Natural killer cell (primary cell): ENCODE measurements around the gene FN3KRP. TPM values are rescaled to one million over a fixed set of nuclear protein-coding genes. Genes with fewer than 3 reads are reported as not detected.
A peak's percentile ranks its signal among the peaks of the same experiment; 100 is the strongest.

Experiments used
- ATAC-seq, 3 donors: fragments of 150-1000 bp in 2 of 3; fragments of 200-7000 bp in 1 of 3; cut with Tn5 transposase; 1 replicate in 1 of 3; 2 replicates in 2 of 3; pipeline ENCODE4 v1.10.0; 2021; ENCODE audit warnings: mild to moderate bottlenecking in 2 of 3, moderate library complexity in 2 of 3
- DNase-seq, 2 donors: peaks; one replicate each; pipeline versions ENCODE4 v3.0.0 to v3.0.0-alpha.2; 2013 to 2021; ENCODE audit warnings: mixed read lengths in 1 of 2
- H3K27ac ChIP-seq: one replicate; pipeline ENCODE4 v1.5.1; 2013; ENCODE audit warnings: mild to moderate bottlenecking, low read length
- H3K27me3 ChIP-seq: one replicate; pipeline ENCODE4 v1.6.1; 2013; ENCODE audit warnings: low read length; ENCODE audit not compliant: control insufficient read depth, insufficient read depth
- H3K36me3 ChIP-seq: one replicate; pipeline ENCODE4 v1.6.1; 2013; ENCODE audit warnings: low read length; ENCODE audit not compliant: control insufficient read depth, insufficient read depth
- H3K4me1 ChIP-seq: one replicate; pipeline ENCODE4 v1.6.1; 2013; ENCODE audit warnings: low read length; ENCODE audit not compliant: control insufficient read depth, insufficient read depth
- H3K4me3 ChIP-seq: one replicate; pipeline ENCODE4 v1.5.1; 2013; ENCODE audit warnings: low read length
- H3K9me3 ChIP-seq: one replicate; pipeline ENCODE4 v1.6.1; 2013; ENCODE audit warnings: low read length; ENCODE audit not compliant: control insufficient read depth, insufficient read depth
- H3K27ac Mint-ChIP-seq, 2 donors: one replicate each; pipeline ENCODE4 v1.8.0; 2022; ENCODE audit warnings: mild to moderate bottlenecking in 2 of 2, mixed read lengths in 2 of 2, moderate library complexity in 1 of 2
- H3K27me3 Mint-ChIP-seq, 2 donors: one replicate each; pipeline ENCODE4 v1.8.0; 2022; ENCODE audit warnings: low read depth in 2 of 2, mixed read lengths in 2 of 2
- H3K36me3 Mint-ChIP-seq: one replicate; pipeline ENCODE4 v1.8.0; 2022; ENCODE audit warnings: mixed read lengths
- H3K4me1 Mint-ChIP-seq, 2 donors: one replicate each; pipeline ENCODE4 v1.8.0; 2022; ENCODE audit warnings: mixed read lengths in 2 of 2
- H3K4me3 Mint-ChIP-seq: one replicate; pipeline ENCODE4 v1.8.0; 2022; ENCODE audit warnings: mild to moderate bottlenecking, moderate library complexity, mixed read lengths
- H3K9me3 Mint-ChIP-seq, 2 donors: one replicate each; pipeline ENCODE4 v1.8.0; 2022; ENCODE audit warnings: mixed read lengths in 2 of 2
- CTCF ChIP-seq: fragments of 200-600 bp; IDR thresholded peaks from one replicate; pipeline ENCODE4 v1.8.0; 2022; ENCODE audit warnings: antibody characterized with exemption
- WGBS: methylation state at CpG from one replicate; pipeline ENCODE4 v1.1.7; 2013; ENCODE audit warnings: missing lambda C conversion rate; ENCODE audit not compliant: insufficient coverage; 5-methylcytosine and 5-hydroxymethylcytosine counted together
- intact Hi-C: fragments of 100-400 bp; cut with micrococcal nuclease; formaldehyde crosslinking; loops from one replicate; pipeline ENCODE4 v1.14.2; 2022
- total RNA-seq, 4 donors: library from RNA; stranded (reverse); fragments of 120-200 nt in 1 of 4; gene quantifications; one replicate each; pipeline versions ENCODE4 v1.2.3 to v1.2.4, GENCODE V29; 2013 to 2022

Gene FN3KRP
- total RNA-seq, 3 donors from 2014 or later (not counting 1 experiment from before 2014, with no cell fraction given): 29.4 to 42.3 (median 32.0) TPM

- no peaks in the 10 kb centered on the region for H3K36me3 Mint-ChIP-seq
These were observed 38.1 kb upstream of the FN3KRP start for GRCh38 chr17:82678265-82678891.

GRCh38 chr17:82679586-82680465 is 36.7 kb upstream of the FN3KRP start:
- 96% methylated on average over 27 of the region's 28 CpGs for WGBS
- DNase-seq (no peak), ATAC-seq (no peak)
- Histone ChIP-seq H3K4me1 (no peaks in the 10 kb centered on the region), H3K4me3 (no peak overlapping the region), H3K27me3 (no peaks in the 10 kb centered on the region), H3K36me3 (no peaks in the 10 kb centered on the region), H3K9me3 (peaks cover 5% of the 10 kb centered on the region), H3K27ac (no peak overlapping the region)
- intact Hi-C loops: no loop called here
- H3K27ac Mint-ChIP-seq: no peak overlapping the region
- no peak for TF ChIP-seq CTCF
- peaks cover 0 to 5% of the 10 kb centered on the region in 2 donors for H3K9me3 Mint-ChIP-seq
- no peaks in the 10 kb centered on the region for H3K27me3 Mint-ChIP-seq
- H3K4me1 Mint-ChIP-seq: no peaks in the 10 kb centered on the region
- H3K36me3 Mint-ChIP-seq: no peaks in the 10 kb centered on the region
- H3K4me3 Mint-ChIP-seq: no peak overlapping the region

More at GRCh38 chr17:82678265-82678891, 38.1 kb upstream of the FN3KRP start:
- no peak overlapping the region for H3K27ac Mint-ChIP-seq
- Histone ChIP-seq H3K27me3 (no peaks in the 10 kb centered on the region), H3K4me3 (no peak overlapping the region), H3K4me1 (no peaks in the 10 kb centered on the region), H3K27ac (no peak overlapping the region), H3K36me3 (no peaks in the 10 kb centered on the region), H3K9me3 (peaks cover 5% of the 10 kb centered on the region)
- H3K4me3 Mint-ChIP-seq: no peak overlapping the region
- H3K9me3 Mint-ChIP-seq: peaks cover 0 to 5% of the 10 kb centered on the region in 2 donors
- TF ChIP-seq CTCF: no peak
- no peaks in the 10 kb centered on the region for H3K4me1 Mint-ChIP-seq
- no peaks in the 10 kb centered on the region for H3K27me3 Mint-ChIP-seq
- WGBS: 79% methylated on average over 13 of the region's 14 CpGs
- intact Hi-C loops: no loop called here
- DNase-seq (no peak), ATAC-seq (peak in 2 of 3 donors; percentile 18 to 30)

- Histone ChIP-seq H3K9me3 (peaks cover 5% of the 10 kb centered on the region), H3K4me3 (no peak overlapping the region), H3K36me3 (no peaks in the 10 kb centered on the region), H3K27ac (no peak overlapping the region), H3K4me1 (no peaks in the 10 kb centered on the region), H3K27me3 (no peaks in the 10 kb centered on the region)
- Mint-ChIP-seq H3K4me1 (no peaks in the 10 kb centered on the region), H3K36me3 (no peaks in the 10 kb centered on the region), H3K9me3 (peaks cover 0 to 5% of the 10 kb centered on the region in 2 donors), H3K27ac (no peak overlapping the region), H3K4me3 (no peak overlapping the region), H3K27me3 (no peaks in the 10 kb centered on the region)
- ATAC-seq: no peak
- WGBS: 97% methylated on average over 3 of the region's 3 CpGs
- DNase-seq: no peak
- intact Hi-C loops: no loop called here
- no peak for TF ChIP-seq CTCF
These were observed 35.0 kb upstream of the FN3KRP start for GRCh38 chr17:82681547-82681946.
